ACC112 (cell line): Measurements from ENCODE around the gene SNTN.
A peak's percentile ranks its signal among the peaks of the same experiment; 100 is the strongest.

Experiments used
- H2AFZ ChIP-seq: fragments of 200-600 bp; sonication (generic); one replicate; pipeline ENCODE4 v1.6.0; 2017; ENCODE audit warnings: antibody characterized with exemption, low read length; ENCODE audit not compliant: unreplicated experiment
- H3K27ac ChIP-seq: fragments of 200-600 bp; sonication (generic); 2 replicates; pipeline ENCODE4 v1.5.1; 2014; ENCODE audit warnings: low read depth, mild to moderate bottlenecking, antibody characterized with exemption, low read length, moderate library complexity
- H3K27me3 ChIP-seq: fragments of 200-600 bp; sonication (generic); 2 replicates; pipeline ENCODE4 v1.6.1; 2014; ENCODE audit warnings: mild to moderate bottlenecking, antibody characterized with exemption, low read length, moderate library complexity, mixed read lengths; ENCODE audit not compliant: insufficient read depth
- H3K36me3 ChIP-seq: fragments of 200-600 bp; sonication (generic); 2 replicates; pipeline ENCODE4 v1.6.1; 2016; ENCODE audit warnings: mild to moderate bottlenecking, antibody characterized with exemption, low read length, moderate library complexity, mixed read lengths; ENCODE audit not compliant: insufficient read depth
- H3K4me1 ChIP-seq: fragments of 200-600 bp; sonication (generic); one replicate; pipeline ENCODE4 v1.6.1; 2016; ENCODE audit warnings: low read length, mixed read lengths; ENCODE audit not compliant: insufficient read depth, unreplicated experiment, control insufficient read depth
- H3K4me3 ChIP-seq: fragments of 200-600 bp; sonication (generic); 2 replicates; pipeline ENCODE4 v1.5.1; 2014; ENCODE audit warnings: mild to moderate bottlenecking, low read depth, low read length
- H3K79me2 ChIP-seq: fragments of 200-600 bp; sonication (generic); one replicate; pipeline ENCODE4 v1.6.0; 2016; ENCODE audit warnings: low read length; ENCODE audit not compliant: control insufficient read depth, unreplicated experiment, insufficient read depth

Gene SNTN

GRCh38 chr3:63652066-63652725 lies at the start of gene SNTN:
Gene SNTN (plus strand): TSS chr3:63652675. CDS start chr3:63652688, 13 bp downstream.
- H3K4me1 ChIP-seq, result peaks cover 25% of the 10 kb centered on the region
- no peak within 1 kb of the TSS for H2AFZ ChIP-seq
- H3K27me3 ChIP-seq, result no peaks in the 10 kb centered on the region
- no peaks in the 10 kb centered on the region for H3K36me3 ChIP-seq
- H3K4me3 ChIP-seq, result no peak within 1 kb of the TSS
- H3K79me2 ChIP-seq, result no peaks in the 10 kb centered on the region
- H3K27ac ChIP-seq, result no peak within 1 kb of the TSS

DNA sequence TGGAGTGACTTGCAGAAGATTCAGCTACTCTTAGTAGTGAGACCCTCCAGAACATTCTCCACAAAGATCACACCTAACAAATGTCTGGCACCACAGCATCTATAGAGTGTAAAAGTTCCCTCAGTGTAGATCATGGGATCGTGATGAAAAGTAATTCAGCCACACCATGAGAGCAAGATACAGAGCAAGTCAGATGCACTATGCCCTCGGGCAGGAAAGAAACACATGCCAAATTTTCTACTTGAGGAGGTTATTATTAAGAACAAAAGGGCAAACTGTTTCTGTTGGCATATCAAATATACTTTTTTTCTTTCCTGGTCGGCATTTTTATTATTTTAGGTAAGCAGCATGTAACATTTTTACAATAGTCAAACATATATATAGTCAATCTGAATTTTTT lies 44.8 kb upstream of the SNTN start:
- H3K27ac ChIP-seq, result no peak overlapping the region
- no peaks in the 10 kb centered on the region for H3K36me3 ChIP-seq
- H3K4me3 ChIP-seq, result no peak overlapping the region
- H3K4me1 ChIP-seq, result no peaks in the 10 kb centered on the region
- no peaks in the 10 kb centered on the region for H3K79me2 ChIP-seq
- H2AFZ ChIP-seq, result no peak overlapping the region
- peaks cover 19% of the 10 kb centered on the region; the same call in 1 of the 2 replicates for H3K27me3 ChIP-seq

- Histone ChIP-seq H2AFZ (no peak overlapping the region), H3K4me3 (no peak overlapping the region), H3K4me1 (peaks cover 4% of the 10 kb centered on the region), H3K36me3 (no peaks in the 10 kb centered on the region), H3K79me2 (no peaks in the 10 kb centered on the region), H3K27me3 (peaks cover 13% of the 10 kb centered on the region; the same call in 1 of the 2 replicates), H3K27ac (no peak overlapping the region)
These were observed 43.1 kb upstream of the SNTN start for GRCh38 chr3:63609408-63609807.

GRCh38 chr3:63609834-63610233 lies 42.6 kb upstream of the SNTN start:
- Histone ChIP-seq H3K27me3 (peaks cover 13% of the 10 kb centered on the region; the same call in 1 of the 2 replicates), H3K4me3 (no peak overlapping the region), H2AFZ (no peak overlapping the region), H3K27ac (no peak overlapping the region), H3K4me1 (peaks cover 4% of the 10 kb centered on the region), H3K36me3 (no peaks in the 10 kb centered on the region), H3K79me2 (no peaks in the 10 kb centered on the region)

GRCh38 chr3:63611382-63611781 lies 41.1 kb upstream of the SNTN start:
- H3K36me3 ChIP-seq, result no peaks in the 10 kb centered on the region
- no peak overlapping the region for H3K27ac ChIP-seq
- H3K4me1 ChIP-seq, result peaks cover 4% of the 10 kb centered on the region
- H2AFZ ChIP-seq, result no peak overlapping the region
- H3K27me3 ChIP-seq, result peaks cover 13% of the 10 kb centered on the region; the same call in 1 of the 2 replicates
- H3K79me2 ChIP-seq, result no peaks in the 10 kb centered on the region
- no peak overlapping the region for H3K4me3 ChIP-seq

DNA sequence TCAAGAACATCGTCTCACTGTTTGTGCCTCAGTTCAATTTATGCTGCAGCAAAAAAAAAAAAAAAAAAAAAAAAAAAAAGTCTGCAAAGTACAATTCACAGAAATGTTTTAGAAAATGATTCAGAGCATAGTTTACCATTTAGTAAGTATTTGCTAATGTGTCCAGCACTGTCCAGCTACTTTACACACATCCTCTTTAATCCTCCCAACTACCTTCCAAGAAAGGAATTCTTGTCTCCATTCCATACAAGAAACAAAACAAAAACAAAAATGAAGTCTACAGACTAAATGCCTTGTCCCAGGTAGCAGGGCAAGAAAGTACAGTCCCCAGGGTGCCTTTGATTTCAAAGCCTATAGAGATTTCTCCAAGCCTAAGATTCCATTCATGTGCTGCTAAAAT lies 38.9 kb upstream of the SNTN start:
- Histone ChIP-seq H3K27ac (no peak overlapping the region), H2AFZ (no peak overlapping the region), H3K79me2 (no peaks in the 10 kb centered on the region), H3K4me1 (peaks cover 4% of the 10 kb centered on the region), H3K36me3 (no peaks in the 10 kb centered on the region), H3K27me3 (peaks cover 8% of the 10 kb centered on the region; the same call in 1 of the 2 replicates), H3K4me3 (no peak overlapping the region)

- Histone ChIP-seq H3K4me1 (peaks cover 4% of the 10 kb centered on the region), H3K4me3 (no peak overlapping the region), H3K36me3 (no peaks in the 10 kb centered on the region), H3K79me2 (no peaks in the 10 kb centered on the region), H3K27me3 (no peaks in the 10 kb centered on the region), H3K27ac (no peak overlapping the region), H2AFZ (no peak overlapping the region)
These were observed 35.1 kb upstream of the SNTN start for GRCh38 chr3:63617391-63617790.

GRCh38 chr3:63624941-63625560 lies 27.4 kb upstream of the SNTN start:
- 0 out of 2 replicates have a peak overlapping the region, but pooled peaks have one; percentile 23 for H3K27ac ChIP-seq
- H3K79me2 ChIP-seq, result no peaks in the 10 kb centered on the region
- no peaks in the 10 kb centered on the region for H3K36me3 ChIP-seq
- no peak overlapping the region for H2AFZ ChIP-seq
- no peak overlapping the region for H3K4me3 ChIP-seq
- H3K4me1 ChIP-seq, result peaks cover 12% of the 10 kb centered on the region
- H3K27me3 ChIP-seq, result no peaks in the 10 kb centered on the region

DNA sequence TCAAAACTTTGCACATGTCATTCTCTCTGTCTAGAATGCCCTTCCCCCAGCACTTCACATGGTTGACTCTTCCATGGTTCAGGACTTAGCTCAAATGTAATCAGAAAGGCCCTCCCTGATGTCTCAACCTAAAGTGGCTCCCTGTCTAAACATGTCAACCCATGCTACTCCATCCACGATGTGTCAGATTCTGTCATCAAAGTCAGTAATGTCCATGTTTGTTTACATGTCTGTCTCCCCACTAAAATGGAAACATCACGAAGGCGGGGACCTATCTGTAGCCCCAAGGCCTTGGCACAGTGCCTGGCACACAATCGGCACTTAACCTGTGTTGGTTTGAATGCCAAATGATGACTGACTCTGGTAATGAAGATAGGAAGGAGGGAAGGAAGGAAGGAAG lies 20.8 kb upstream of the SNTN start:
- no peaks in the 10 kb centered on the region for H3K36me3 ChIP-seq
- no peak overlapping the region for H2AFZ ChIP-seq
- H3K4me1 ChIP-seq, result no peaks in the 10 kb centered on the region
- H3K79me2 ChIP-seq, result no peaks in the 10 kb centered on the region
- H3K4me3 ChIP-seq, result no peak overlapping the region
- H3K27ac ChIP-seq, result no peak overlapping the region
- peaks cover 36% of the 10 kb centered on the region for H3K27me3 ChIP-seq

GRCh38 chr3:63635186-63635585 lies 17.3 kb upstream of the SNTN start:
- no peak overlapping the region for H3K4me3 ChIP-seq
- H3K36me3 ChIP-seq, result no peaks in the 10 kb centered on the region
- no peaks in the 10 kb centered on the region for H3K4me1 ChIP-seq
- peaks cover 38% of the 10 kb centered on the region for H3K27me3 ChIP-seq
- no peak overlapping the region for H2AFZ ChIP-seq
- no peaks in the 10 kb centered on the region for H3K79me2 ChIP-seq
- no peak overlapping the region for H3K27ac ChIP-seq

- H3K27me3 ChIP-seq, result peaks cover 12% of the 10 kb centered on the region
- no peak overlapping the region for H3K27ac ChIP-seq
- H3K4me3 ChIP-seq, result no peak overlapping the region
- no peaks in the 10 kb centered on the region for H3K4me1 ChIP-seq
- H3K36me3 ChIP-seq, result no peaks in the 10 kb centered on the region
- H2AFZ ChIP-seq, result no peak overlapping the region
- H3K79me2 ChIP-seq, result no peaks in the 10 kb centered on the region
These were observed 12.7 kb upstream of the SNTN start for GRCh38 chr3:63639806-63640205.
